ENCODE data around the gene BACH2. TPM values are rescaled to one million over a fixed set of nuclear protein-coding genes. Genes with fewer than 3 reads are reported as not detected.

Gene BACH2
- 10 to 100 TPM in 2 of 4 donors, 1 to 10 TPM in 2; 3.6 to 13.4 (median 7.5) TPM for total RNA-seq

GRCh38 chr6:90296341-90297114 is at the start of gene BACH2:
Gene BACH2, minus strand, starts transcription at chr6:90296843. Its CDS starts 287,999 bp downstream, at chr6:90008844.
- no peaks in the 10 kb centered on the region for H3K36me3 ChIP-seq
- H3K27ac ChIP-seq, result peak within 1 kb of the TSS; percentile 84 to 99 (median 94)
- H3K4me1 ChIP-seq, result peaks cover 22 to 29% of the 10 kb centered on the region in 2 donors
- intact Hi-C loops (cut with DNase I; ENCODE audit: low total_unique reads), result loop anchor here (1.0 to 5.0 kb wide), 8 partner anchors 73 to 469 kb away; partner anchors contain the start of gene CASP8AP2
- ATAC-seq, result peak; percentile 60 to 67
- peak within 1 kb of the TSS; percentile 70 to 98 (median 88) for H3K4me3 ChIP-seq
- TF ChIP-seq CTCF (IDR thresholded peaks at IDR 0.05 in 4 of 5, conservative IDR thresholded peaks at IDR 0.05 in 1 of 5) (peak in 1 of 5 experiments; percentile 45), POLR2A (IDR thresholded peaks at IDR 0.05) (peak; percentile 38 to 65)
- H3K9me3 ChIP-seq, result no peaks in the 10 kb centered on the region
- in situ Hi-C loops (cut with MboI; ENCODE audit: low sequenced_read_pairs in 4 of 4), result loop anchor here in 3 of 4 donors (10.0 to 25.0 kb wide), 3 partner anchors 178 to 334 kb away; no protein-coding TSS in a partner anchor
- H3K27me3 ChIP-seq, result no peaks in the 10 kb centered on the region
- DNase-seq, result peak; percentile 83 to 85

DNA sequence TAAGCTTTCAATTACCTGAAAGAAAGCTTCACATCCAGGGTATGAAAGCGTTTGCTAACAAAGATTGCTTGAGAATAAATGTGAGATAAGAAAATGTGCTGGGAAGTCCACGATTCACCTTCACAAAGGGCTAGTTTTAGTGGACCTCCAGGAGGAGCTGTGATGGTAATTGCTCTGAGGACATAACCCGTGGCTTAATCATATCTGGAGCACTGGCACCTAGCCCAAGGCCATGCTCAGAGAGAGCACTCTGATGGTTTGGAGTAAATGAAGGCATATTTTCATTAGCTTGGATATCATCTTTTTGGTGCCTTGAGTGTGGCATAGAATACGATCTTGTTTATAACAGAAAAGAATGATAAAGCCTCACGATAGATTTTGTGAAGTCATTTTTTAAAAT is 46.9 kb upstream of the BACH2 start:
- DNase-seq (no peak), ATAC-seq (no peak)
- in situ Hi-C loops (cut with MboI; ENCODE audit: low sequenced_read_pairs in 4 of 4), result no loop called here
- Histone ChIP-seq H3K36me3 (no peaks in the 10 kb centered on the region), H3K27me3 (no peaks in the 10 kb centered on the region), H3K4me3 (no peak overlapping the region), H3K9me3 (no peaks in the 10 kb centered on the region), H3K27ac (no peak overlapping the region), H3K4me1 (no peaks in the 10 kb centered on the region)
- TF ChIP-seq CTCF (IDR thresholded peaks at IDR 0.05 in 4 of 5, conservative IDR thresholded peaks at IDR 0.05 in 1 of 5) (no peak), POLR2A (IDR thresholded peaks at IDR 0.05) (no peak)
- intact Hi-C loops (cut with DNase I; ENCODE audit: low total_unique reads), result no loop called here

DNA sequence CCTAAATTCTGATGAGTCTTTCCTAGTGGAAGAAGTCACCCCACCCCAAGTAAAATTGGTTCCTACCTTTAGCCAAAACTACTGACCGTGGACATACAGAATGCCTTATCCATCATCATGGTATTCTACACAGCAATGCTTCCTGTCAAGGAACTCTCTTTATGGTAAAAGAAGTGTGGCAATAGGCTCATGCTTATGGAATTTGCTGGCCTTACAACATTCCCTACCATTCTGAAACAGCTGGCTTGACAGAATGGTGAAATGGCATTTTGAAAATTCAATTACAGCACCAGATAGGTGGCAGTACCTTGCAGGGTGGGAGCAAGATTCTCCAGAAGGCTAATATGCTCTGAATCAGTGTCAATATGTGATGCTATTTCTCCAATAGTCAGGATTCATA is 41.8 kb upstream of the BACH2 start:
- Histone ChIP-seq H3K27ac (no peak overlapping the region), H3K4me1 (no peaks in the 10 kb centered on the region), H3K9me3 (no peaks in the 10 kb centered on the region), H3K4me3 (no peak overlapping the region), H3K27me3 (no peaks in the 10 kb centered on the region), H3K36me3 (no peaks in the 10 kb centered on the region)
- no peak for TF ChIP-seq POLR2A (IDR thresholded peaks at IDR 0.05)
- TF ChIP-seq CTCF (IDR thresholded peaks at IDR 0.05 in 4 of 5, conservative IDR thresholded peaks at IDR 0.05 in 1 of 5), result no peak
- DNase-seq (no peak), ATAC-seq (no peak)
- intact Hi-C loops (cut with DNase I; ENCODE audit: low total_unique reads), result no loop called here
- in situ Hi-C loops (cut with MboI; ENCODE audit: low sequenced_read_pairs in 4 of 4), result no loop called here

DNA sequence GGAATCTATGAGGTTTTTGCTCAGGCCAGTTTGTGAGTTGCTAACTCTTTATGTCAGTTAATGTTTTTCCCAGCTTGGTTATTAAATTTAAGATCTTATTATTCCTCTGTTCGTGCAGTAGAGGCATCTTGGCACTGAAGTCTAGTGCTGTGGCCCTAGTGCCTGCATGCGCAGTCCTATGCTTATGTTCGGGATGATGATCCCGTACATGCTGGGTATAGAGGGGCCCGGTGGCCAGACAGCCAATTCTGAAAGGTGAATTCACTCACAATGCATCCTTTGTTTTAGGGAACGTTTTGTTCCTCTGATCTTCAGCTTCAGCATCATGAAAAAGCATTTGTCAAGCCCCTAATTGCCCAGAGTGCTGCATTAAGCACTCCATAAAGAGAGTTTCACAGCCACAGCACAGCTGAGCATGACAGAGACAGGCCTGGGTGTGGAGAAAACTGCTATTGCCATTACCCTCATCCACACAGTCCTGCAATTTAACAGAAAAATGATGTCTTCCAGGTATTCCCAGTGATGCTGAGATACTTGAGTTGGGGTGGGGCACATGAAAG is 39.8 kb upstream of the BACH2 start:
- Histone ChIP-seq H3K36me3 (no peaks in the 10 kb centered on the region), H3K4me1 (no peaks in the 10 kb centered on the region), H3K9me3 (no peaks in the 10 kb centered on the region), H3K27me3 (no peaks in the 10 kb centered on the region), H3K4me3 (no peak overlapping the region), H3K27ac (no peak overlapping the region)
- in situ Hi-C loops (cut with MboI; ENCODE audit: low sequenced_read_pairs in 4 of 4) (no loop called here), intact Hi-C loops (cut with DNase I; ENCODE audit: low total_unique reads) (no loop called here)
- no peak for DNase-seq
- no peak for TF ChIP-seq POLR2A (IDR thresholded peaks at IDR 0.05)
- no peak for TF ChIP-seq CTCF (IDR thresholded peaks at IDR 0.05 in 4 of 5, conservative IDR thresholded peaks at IDR 0.05 in 1 of 5)
- no peak for ATAC-seq
